ENCODE data around the gene PTCH2. TPM values are rescaled to one million over a fixed set of nuclear protein-coding genes. Genes with fewer than 3 reads are reported as not detected.

Gene PTCH2
- total RNA-seq, 1 experiment from 2014 or later: 0.79 TPM

DNA sequence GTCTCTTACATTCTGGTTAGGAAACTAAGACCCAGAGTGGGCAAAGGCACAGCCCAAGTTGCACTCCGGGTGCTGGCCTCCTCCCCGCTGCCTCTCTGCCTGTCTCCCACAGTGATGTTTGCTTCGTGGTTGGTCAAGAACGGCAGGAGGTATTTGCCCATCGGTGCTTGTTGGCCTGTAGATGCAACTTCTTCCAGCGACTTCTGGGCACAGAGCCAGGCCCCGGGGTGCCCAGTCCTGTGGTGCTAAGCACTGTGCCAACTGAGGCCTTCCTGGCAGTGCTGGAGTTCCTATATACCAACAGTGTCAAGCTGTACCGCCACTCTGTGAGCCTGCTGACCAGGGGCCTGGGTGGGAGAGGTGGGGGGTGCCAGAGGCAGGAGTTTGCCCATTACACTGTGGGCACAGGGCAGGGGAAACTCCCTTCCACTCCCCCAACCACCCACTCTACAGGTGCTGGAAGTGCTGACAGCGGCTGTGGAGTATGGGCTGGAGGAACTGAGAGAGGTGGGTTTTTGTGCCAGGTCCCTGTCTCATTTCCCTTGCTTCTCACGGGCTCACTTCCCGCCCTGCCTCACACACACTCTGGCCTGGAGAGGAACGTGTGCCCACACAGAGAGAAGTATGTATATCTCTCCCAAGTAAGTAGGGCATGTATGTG is 32.8 kb downstream of the PTCH2 start:
- ChIA-PET CTCF (interaction anchor here (0.7 to 1.1 kb wide), 4 partner anchors 12 to 118 kb away, joined by 3 to 4 read pairs (median 3); no protein-coding TSS in a partner anchor), POLR2A (interaction anchor here (2.2 to 4.3 kb wide), 3 partner anchors 10 to 34 kb away, joined by 7 to 79 read pairs (median 26); partner anchors contain the start of genes PLK3 and RPS8)
- H3K27ac Mint-ChIP-seq (ENCODE audit: low read depth, unreplicated experiment): peak overlapping the region; percentile 100
- TF ChIP-seq, protein P1, sequence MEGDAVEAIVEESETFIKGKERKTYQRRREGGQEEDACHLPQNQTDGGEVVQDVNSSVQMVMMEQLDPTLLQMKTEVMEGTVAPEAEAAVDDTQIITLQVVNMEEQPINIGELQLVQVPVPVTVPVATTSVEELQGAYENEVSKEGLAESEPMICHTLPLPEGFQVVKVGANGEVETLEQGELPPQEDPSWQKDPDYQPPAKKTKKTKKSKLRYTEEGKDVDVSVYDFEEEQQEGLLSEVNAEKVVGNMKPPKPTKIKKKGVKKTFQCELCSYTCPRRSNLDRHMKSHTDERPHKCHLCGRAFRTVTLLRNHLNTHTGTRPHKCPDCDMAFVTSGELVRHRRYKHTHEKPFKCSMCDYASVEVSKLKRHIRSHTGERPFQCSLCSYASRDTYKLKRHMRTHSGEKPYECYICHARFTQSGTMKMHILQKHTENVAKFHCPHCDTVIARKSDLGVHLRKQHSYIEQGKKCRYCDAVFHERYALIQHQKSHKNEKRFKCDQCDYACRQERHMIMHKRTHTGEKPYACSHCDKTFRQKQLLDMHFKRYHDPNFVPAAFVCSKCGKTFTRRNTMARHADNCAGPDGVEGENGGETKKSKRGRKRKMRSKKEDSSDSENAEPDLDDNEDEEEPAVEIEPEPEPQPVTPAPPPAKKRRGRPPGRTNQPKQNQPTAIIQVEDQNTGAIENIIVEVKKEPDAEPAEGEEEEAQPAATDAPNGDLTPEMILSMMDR (IDR thresholded peaks at IDR 0.05; ENCODE audit: unreplicated experiment): no peak
- H3K9me3 Mint-ChIP-seq (ENCODE audit: unreplicated experiment): no peaks in the 10 kb centered on the region
- H3K4me3 Mint-ChIP-seq (ENCODE audit: unreplicated experiment): no peak overlapping the region
- intact Hi-C loops (cut with micrococcal nuclease): no loop called here
- BruUV-seq (replicated peaks): no TSS peak
- H3K4me1 Mint-ChIP-seq (ENCODE audit: insufficient read depth, unreplicated experiment): peaks cover 49% of the 10 kb centered on the region
- peaks cover 69% of the 10 kb centered on the region for H3K36me3 Mint-ChIP-seq (ENCODE audit: insufficient read depth, unreplicated experiment)
- no peaks in the 10 kb centered on the region for H3K27me3 Mint-ChIP-seq (ENCODE audit: insufficient read depth, unreplicated experiment)
- DNase-seq (ENCODE audit: unreplicated experiment): peak; percentile 97

DNA sequence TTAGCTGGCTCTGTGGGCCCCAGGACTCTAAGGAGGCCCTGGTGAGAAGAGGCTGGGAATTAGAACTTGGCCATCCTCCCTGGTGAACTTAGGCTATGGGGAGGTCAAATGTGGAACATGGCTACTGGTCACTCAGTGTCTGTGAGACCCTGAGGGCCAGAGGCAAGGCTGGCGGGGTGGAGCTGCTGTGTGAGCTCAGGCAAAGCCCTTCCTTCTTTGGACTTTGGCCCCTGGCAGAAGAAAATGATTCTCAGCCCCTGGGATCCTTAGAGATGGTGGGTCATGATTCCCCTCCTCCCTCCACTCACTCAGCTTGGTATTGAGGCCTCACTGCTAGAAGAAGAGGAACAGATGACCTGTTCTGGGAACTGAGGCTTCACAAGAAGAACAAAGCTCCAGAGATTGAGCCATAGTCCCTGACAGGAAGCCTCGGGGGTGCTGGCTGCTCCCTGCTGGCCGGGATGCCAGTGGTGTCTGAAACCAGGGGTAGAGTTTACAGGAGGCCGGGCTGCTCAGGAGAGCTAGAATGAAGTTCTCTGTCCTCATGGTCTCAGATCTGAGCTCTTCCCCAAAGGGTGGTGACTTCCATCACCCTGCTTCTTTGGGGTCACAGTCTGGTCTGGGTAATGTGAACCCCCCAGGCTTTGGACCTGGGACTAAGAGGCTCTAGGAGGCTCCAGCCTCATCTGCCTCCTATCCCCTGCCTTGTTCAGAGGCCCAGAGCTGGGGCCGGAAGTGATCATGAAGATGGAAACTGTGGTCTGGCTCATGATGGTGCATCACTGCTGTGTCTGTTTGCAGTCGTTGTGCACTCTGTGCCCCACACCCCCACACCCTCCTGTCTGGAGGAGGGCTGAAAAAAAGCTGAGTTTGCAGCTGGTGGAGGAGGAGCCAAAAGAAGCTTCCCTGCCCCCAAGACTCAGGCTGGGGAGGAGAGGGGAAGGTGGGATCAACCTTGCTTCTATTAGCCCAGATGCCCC is 33.8 kb downstream of the PTCH2 start:
- ChIA-PET CTCF (interaction anchor here (0.8 to 2.1 kb wide), 4 partner anchors 12 to 27 kb away, joined by 3 to 8 read pairs (median 4); no protein-coding TSS in a partner anchor), POLR2A (interaction anchor here (0.7 to 4.3 kb wide), 6 partner anchors 9 to 494 kb away, joined by 3 to 79 read pairs (median 6); partner anchors contain the start of genes PLK3 and RPS8)
- Mint-ChIP-seq H3K36me3 (ENCODE audit: insufficient read depth, unreplicated experiment) (peaks cover 69% of the 10 kb centered on the region), H3K4me3 (ENCODE audit: unreplicated experiment) (no peak overlapping the region), H3K27me3 (ENCODE audit: insufficient read depth, unreplicated experiment) (no peaks in the 10 kb centered on the region), H3K4me1 (ENCODE audit: insufficient read depth, unreplicated experiment) (peaks cover 46% of the 10 kb centered on the region), H3K9me3 (ENCODE audit: unreplicated experiment) (no peaks in the 10 kb centered on the region), H3K27ac (ENCODE audit: low read depth, unreplicated experiment) (peak overlapping the region; percentile 100)
- TF ChIP-seq, protein P1 (IDR thresholded peaks at IDR 0.05; ENCODE audit: unreplicated experiment): no peak
- intact Hi-C loops (cut with micrococcal nuclease): no loop called here
- DNase-seq (ENCODE audit: unreplicated experiment): peak; percentile 65
- BruUV-seq (replicated peaks): no TSS peak

DNA sequence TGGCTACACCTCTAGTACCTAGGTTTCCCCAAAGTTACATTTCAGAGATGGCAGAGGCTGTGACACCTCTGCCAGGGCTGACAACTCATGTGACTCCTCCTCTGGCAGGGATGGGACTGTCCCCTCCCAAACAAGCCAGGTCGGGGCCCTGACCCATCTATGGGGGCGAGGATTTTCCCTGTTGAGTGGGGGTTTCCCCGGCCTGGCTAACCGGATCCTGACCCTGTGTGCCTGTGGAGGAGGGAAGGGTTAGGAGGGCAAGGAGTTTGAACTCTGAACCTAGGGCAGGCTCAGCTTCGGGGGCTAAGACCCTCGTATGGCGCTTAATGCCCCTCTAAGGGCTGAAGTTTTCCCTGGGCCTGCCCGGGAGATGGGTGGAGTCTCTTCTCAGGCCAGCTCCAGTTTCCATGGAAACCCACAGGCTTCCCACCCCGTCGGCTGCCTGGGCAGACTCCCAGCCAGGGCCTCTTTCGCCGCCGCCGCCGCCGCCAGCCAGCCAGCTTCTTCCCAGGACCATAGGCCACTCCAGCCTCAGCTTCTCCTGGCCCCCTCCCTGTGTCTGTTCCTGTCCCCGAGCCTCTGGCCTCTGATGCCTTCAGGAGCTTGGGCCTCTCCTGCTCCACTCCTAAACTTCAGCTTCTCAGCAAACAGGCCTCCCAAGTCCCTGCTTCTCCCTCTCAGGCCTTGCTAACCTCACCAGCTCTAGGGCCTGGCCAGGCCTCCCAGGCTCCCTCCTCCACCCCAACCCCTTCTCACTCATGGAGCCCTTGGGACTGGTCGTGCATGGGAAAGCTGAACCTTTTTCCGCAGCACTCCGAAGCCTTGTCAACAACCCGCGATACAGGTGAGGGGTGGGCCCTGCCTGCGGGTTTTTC is 34.8 kb downstream of the PTCH2 start, which contains the start of gene BTBD19:
Gene BTBD19 (plus strand): TSS at position 461 of the 875 bp plus-strand sequence. CDS start 298 bp downstream, at position 759.
- ChIA-PET CTCF (interaction anchor here (0.5 to 2.1 kb wide), 4 partner anchors 11 to 1610 kb away, joined by 3 to 8 read pairs (median 4); partner anchors contain the start of gene RNU5D-1), POLR2A (interaction anchor here (0.6 to 4.3 kb wide), 16 partner anchors 8 to 577 kb away, joined by 3 to 79 read pairs (median 4); partner anchors contain the start of genes PLK3, RNU5D-1, RPS8 and UROD)
- intact Hi-C loops (cut with micrococcal nuclease): no loop called here
- Mint-ChIP-seq H3K4me3 (ENCODE audit: unreplicated experiment) (peak within 1 kb of the TSS; percentile 52), H3K36me3 (ENCODE audit: insufficient read depth, unreplicated experiment) (peaks cover 72% of the 10 kb centered on the region), H3K27ac (ENCODE audit: low read depth, unreplicated experiment) (peak within 1 kb of the TSS; percentile 100), H3K4me1 (ENCODE audit: insufficient read depth, unreplicated experiment) (peaks cover 48% of the 10 kb centered on the region), H3K27me3 (ENCODE audit: insufficient read depth, unreplicated experiment) (no peaks in the 10 kb centered on the region), H3K9me3 (ENCODE audit: unreplicated experiment) (no peaks in the 10 kb centered on the region)
- no peak for DNase-seq (ENCODE audit: unreplicated experiment)
- TF ChIP-seq, protein P1 (IDR thresholded peaks at IDR 0.05; ENCODE audit: unreplicated experiment): no peak
- no TSS peak for BruUV-seq (replicated peaks)

Data from MCF 10A (cell line).